Cardiac atrium fibroblast (primary cell): ENCODE data around the gene TMEM185B. TPM values are rescaled to one million over a fixed set of nuclear protein-coding genes. Genes with fewer than 3 reads are reported as not detected.

Experiments used
- total RNA-seq: library from RNA; depleted of rRNA; stranded (reverse); fragments of >200 nt; gene quantifications from 2 replicates; pipeline ENCODE4 v1.2.3, GENCODE V29; 2015

The TMEM185B gene
- 23.3 and 26.7 TPM in 2 replicates for total RNA-seq

DNA sequence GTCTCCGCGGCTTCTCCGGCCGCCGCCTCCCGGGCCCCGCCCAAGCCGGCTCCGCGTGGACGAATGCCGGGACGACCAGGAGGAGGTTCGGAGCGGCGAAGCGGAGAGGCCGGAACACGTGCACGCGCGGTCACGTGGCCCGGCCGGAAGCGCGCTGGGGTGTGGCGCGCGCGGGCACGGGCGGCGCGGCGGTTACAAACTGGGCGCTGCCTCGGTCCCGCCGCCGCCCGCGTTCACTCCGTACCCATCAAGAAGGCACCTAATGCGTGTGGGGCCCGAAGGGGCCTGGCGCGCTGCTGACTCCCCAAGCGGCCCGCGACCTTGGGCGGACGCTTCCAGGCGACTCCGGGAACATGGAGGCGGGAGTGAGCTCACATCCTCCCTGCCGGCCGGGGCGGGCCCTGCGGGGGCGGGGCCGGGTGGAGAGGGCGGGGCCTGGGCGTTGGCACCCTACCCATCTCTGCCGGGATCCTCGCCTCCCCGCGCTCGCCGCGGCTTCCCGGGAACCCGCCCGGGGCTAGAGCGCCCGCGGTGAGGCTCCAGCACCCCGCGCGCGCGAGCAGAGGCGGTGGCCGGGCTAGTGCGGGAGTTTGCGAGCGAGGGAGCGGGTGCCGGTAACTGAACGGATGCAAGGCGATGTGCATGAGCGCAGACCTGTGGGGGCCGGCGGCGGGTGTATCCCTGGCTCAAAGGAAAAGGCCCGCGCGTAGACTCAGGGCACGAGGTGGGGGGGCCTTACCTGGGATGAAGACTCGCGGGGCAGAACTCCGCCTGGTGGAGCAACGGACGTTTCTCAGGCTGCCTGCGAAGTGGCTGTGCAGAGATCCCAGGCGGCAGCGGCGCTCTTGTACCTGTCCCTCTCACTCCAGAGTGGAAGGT, at the start of gene TMEM185B:
TSS of gene TMEM185B (minus strand) at position 367 of the 879 bp plus-strand sequence. CDS start 424 bp downstream, outside the sequence.

DNA sequence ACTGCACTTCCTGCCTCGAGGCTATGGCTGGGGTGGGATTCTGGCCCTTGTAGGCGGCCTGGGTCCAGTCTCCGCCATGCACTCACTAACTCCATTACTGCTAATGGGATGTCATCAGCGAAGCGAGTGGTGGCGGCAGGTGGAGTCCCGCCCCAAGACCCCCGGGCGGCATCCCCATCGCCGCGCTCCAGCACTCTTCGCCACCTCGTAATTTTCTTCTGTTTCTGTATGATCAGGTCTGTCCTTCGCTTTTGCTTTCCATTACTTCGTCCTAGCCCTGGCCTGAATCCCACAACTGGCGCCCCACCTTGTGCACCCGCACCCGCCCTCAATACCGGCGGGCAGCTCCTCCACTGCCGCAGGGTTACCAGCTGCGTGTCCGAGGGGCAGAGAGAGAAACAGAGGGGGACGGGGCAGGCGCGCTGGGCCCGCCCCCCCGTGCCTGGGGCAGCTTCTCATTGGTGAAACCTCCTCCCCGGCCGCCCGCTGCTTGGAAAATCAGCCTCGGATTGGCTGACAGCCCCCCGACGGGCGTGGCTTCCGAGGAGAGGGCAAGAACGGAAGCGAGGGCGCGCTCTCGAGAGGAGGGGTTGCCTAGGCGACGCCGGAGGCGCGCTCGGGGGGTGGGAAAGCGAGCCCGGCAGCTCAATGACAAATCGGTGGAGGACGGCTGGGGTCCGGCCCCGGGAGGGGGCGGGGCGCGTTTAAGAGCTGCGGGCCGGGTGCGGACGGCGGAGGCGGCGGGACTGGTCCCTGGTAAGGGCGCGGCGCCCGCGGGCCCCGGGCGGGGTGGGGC, 29.2 kb upstream of the TMEM185B start, which contains the start of gene RALB:
TSS of gene RALB (plus strand) at position 628 of the 796 bp plus-strand sequence. CDS start 25,813 bp downstream, outside the sequence.

Other genes with a start within 250 kb of the TMEM185B start
- gene EPB41L5, start 210.3 kb downstream of the TMEM185B start, total RNA-seq: 12.3 and 13.2 TPM in 2 replicates
- 41.6 and 50.0 TPM in 2 replicates for gene RALB, start 29.5 kb upstream of the TMEM185B start, total RNA-seq
- gene INHBB, start 122.7 kb upstream of the TMEM185B start, total RNA-seq: 4.0 and 7.6 TPM in 2 replicates